ENCODE data around the gene OR11G2. TPM values are rescaled to one million over a fixed set of nuclear protein-coding genes. Genes with fewer than 3 reads are reported as not detected.
"Not testable (repeated sequence)": the region's sequence is repeated elsewhere in the genome, so short reads cannot be mapped to it uniquely, and the experiment has no call there.

The OR11G2 gene
- total RNA-seq, 4 donors from 2014 or later, result not detected

DNA sequence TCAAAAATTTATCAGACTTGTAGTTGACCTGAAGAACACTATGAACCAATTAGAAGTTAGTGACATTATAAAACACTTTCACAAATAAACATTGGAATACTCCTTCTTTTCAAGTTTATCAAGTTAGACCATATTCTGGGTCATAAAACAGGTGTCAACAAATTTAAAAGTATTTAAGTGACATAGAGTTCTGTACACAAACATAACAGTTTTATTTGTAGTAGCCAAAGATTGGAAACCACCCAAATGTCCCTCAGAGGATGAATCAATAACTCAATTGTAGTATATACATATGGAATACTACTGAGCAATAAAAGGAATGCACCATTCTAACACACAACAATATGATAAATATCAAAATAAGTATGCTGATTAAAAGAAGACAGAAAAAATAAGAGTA, 23.6 kb upstream of the OR11G2 start:
- Histone ChIP-seq H3K4me3 (no peak overlapping the region), H3K36me3 (no peaks in the 10 kb centered on the region), H3K9me3 (peaks cover 2 to 6% of the 10 kb centered on the region in 2 donors), H3K4me1 (no peaks in the 10 kb centered on the region), H3K27me3 (no peaks in the 10 kb centered on the region), H3K27ac (no peak overlapping the region)
- intact Hi-C loops (cut with DNase I; ENCODE audit: low total_unique reads), result no loop called here
- no peak for TF ChIP-seq CTCF (IDR thresholded peaks at IDR 0.05)
- TF ChIP-seq POLR2AphosphoS5 (IDR thresholded peaks at IDR 0.05), result no peak
- no peak for TF ChIP-seq POLR2A (IDR thresholded peaks at IDR 0.05)
- no peak for TF ChIP-seq EP300 (IDR thresholded peaks at IDR 0.05; ENCODE audit: low read depth)
- DNase-seq, result no peak
- in situ Hi-C loops (cut with MboI; ENCODE audit: low pct_ligation_motif_present in 1 of 4, low pct_unique_long_range_greater_than_20kb in 1 of 4, low sequenced_read_pairs in 3 of 4), result no loop called here

DNA sequence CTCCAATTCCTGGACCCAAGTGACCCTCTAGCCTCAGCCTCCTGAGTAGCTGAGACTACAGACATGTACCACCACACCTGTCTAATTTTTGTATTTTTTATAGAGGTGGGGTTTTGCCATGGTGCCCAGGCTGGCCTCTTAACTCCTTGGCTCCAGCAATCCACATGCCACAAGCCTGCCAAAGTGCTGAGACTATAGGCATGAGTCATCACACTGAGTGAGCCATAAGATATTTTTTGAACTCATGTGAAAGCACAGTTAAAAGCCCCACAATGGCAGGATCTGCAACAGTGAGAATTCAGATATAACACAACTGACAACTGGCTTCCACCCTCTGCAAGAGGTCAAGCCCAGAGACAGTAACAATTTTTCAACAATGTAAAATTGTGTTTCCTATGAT, 20.8 kb upstream of the OR11G2 start:
- H3K4me3 ChIP-seq; H3K27ac ChIP-seq; intact Hi-C loops (cut with DNase I; ENCODE audit: low total_unique reads); H3K27me3 ChIP-seq; in situ Hi-C loops (cut with MboI; ENCODE audit: low pct_ligation_motif_present in 1 of 4, low pct_unique_long_range_greater_than_20kb in 1 of 4, low sequenced_read_pairs in 3 of 4); H3K9me3 ChIP-seq; H3K36me3 ChIP-seq; H3K4me1 ChIP-seq; DNase-seq: not testable (repeated sequence)

GRCh38 chr14:20174205-20174604, 16.5 kb upstream of the OR11G2 start:
- in situ Hi-C loops (cut with MboI; ENCODE audit: low pct_ligation_motif_present in 1 of 4, low pct_unique_long_range_greater_than_20kb in 1 of 4, low sequenced_read_pairs in 3 of 4); H3K27me3 ChIP-seq; H3K27ac ChIP-seq; H3K4me1 ChIP-seq; H3K4me3 ChIP-seq; H3K9me3 ChIP-seq; DNase-seq; intact Hi-C loops (cut with DNase I; ENCODE audit: low total_unique reads); H3K36me3 ChIP-seq: not testable (repeated sequence)

DNA sequence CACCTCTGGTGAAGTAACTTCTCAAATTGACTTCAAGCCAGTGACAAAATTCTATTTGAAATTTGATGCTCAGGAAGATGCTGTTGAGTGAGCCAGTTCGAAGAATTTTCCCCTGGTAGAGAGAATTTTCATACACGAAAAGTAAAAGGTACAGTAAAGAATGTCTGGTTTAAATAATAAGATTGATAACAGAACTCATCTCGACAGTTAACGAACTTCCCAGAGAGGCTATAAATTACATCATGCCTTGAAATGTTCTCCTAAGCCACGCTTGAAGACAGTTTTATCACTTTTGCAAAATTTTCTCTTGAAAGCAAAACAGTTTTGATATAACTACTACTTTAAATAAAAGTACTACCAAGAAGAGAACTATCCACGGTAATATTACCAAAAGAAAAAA, 14.4 kb upstream of the OR11G2 start:
- Histone ChIP-seq H3K27ac (no peak overlapping the region), H3K36me3 (no peaks in the 10 kb centered on the region), H3K9me3 (no peaks in the 10 kb centered on the region), H3K4me3 (no peak overlapping the region), H3K4me1 (no peaks in the 10 kb centered on the region), H3K27me3 (no peaks in the 10 kb centered on the region)
- in situ Hi-C loops (cut with MboI; ENCODE audit: low pct_ligation_motif_present in 1 of 4, low pct_unique_long_range_greater_than_20kb in 1 of 4, low sequenced_read_pairs in 3 of 4), result no loop called here
- intact Hi-C loops (cut with DNase I; ENCODE audit: low total_unique reads), result no loop called here
- TF ChIP-seq CTCF (IDR thresholded peaks at IDR 0.05), result no peak
- no peak for TF ChIP-seq POLR2AphosphoS5 (IDR thresholded peaks at IDR 0.05)
- no peak for TF ChIP-seq EP300 (IDR thresholded peaks at IDR 0.05; ENCODE audit: low read depth)
- no peak for TF ChIP-seq POLR2A (IDR thresholded peaks at IDR 0.05)
- 48 to 73% methylated on average over 6 of the region's 6 CpGs for WGBS, 2 donors (ENCODE audit: low coverage in 1 of 2)
- DNase-seq, result no peak

GRCh38 chr14:20177433-20177974, 13.2 kb upstream of the OR11G2 start:
- no peaks in the 10 kb centered on the region for H3K36me3 ChIP-seq
- TF ChIP-seq POLR2AphosphoS5 (IDR thresholded peaks at IDR 0.05) (no peak), POLR2A (IDR thresholded peaks at IDR 0.05) (no peak), CTCF (IDR thresholded peaks at IDR 0.05) (no peak), EP300 (IDR thresholded peaks at IDR 0.05; ENCODE audit: low read depth) (no peak)
- 79 to 87% methylated on average over 7 of the region's 7 CpGs for WGBS, 2 donors (ENCODE audit: low coverage in 1 of 2)
- H3K4me1 ChIP-seq, result no peaks in the 10 kb centered on the region
- H3K4me3 ChIP-seq, result no peak overlapping the region
- H3K9me3 ChIP-seq, result no peaks in the 10 kb centered on the region
- no peak for DNase-seq
- no peaks in the 10 kb centered on the region for H3K27me3 ChIP-seq
- intact Hi-C loops (cut with DNase I; ENCODE audit: low total_unique reads) (no loop called here), in situ Hi-C loops (cut with MboI; ENCODE audit: low pct_ligation_motif_present in 1 of 4, low pct_unique_long_range_greater_than_20kb in 1 of 4, low sequenced_read_pairs in 3 of 4) (no loop called here)
- H3K27ac ChIP-seq, result no peak overlapping the region

Measured in transverse colon (tissue), 4 donors.